ENCODE data around the gene MYO9B. TPM values are rescaled to one million over a fixed set of nuclear protein-coding genes. Genes with fewer than 3 reads are reported as not detected.
"Not testable (repeated sequence)": the region's sequence is repeated elsewhere in the genome, so short reads cannot be mapped to it uniquely, and the experiment has no call there.

The MYO9B gene
- total and polyA plus RNA-seq, 2 donors (not counting 1 experiment from before 2014, with no cell fraction given) = 32.5 to 52.5 TPM

- H3K9me3 ChIP-seq (ENCODE audit: control insufficient read depth, insufficient read depth, low read depth, low read length) = no peaks in the 10 kb centered on the region
- no peak overlapping the region for H3K27ac ChIP-seq (ENCODE audit: insufficient read depth, low read length)
- peaks cover 22% of the 10 kb centered on the region for H3K36me3 ChIP-seq (ENCODE audit: control insufficient read depth, insufficient read depth, low read length)
- H4K20me1 ChIP-seq (ENCODE audit: control insufficient read depth, extremely low read depth, insufficient read depth, low read length) = no peaks in the 10 kb centered on the region
- H3K4me3 ChIP-seq (replicated peaks in 1 of 4; ENCODE audit: control extremely low read depth in 1 of 4, insufficient read depth in 1 of 4, low read depth in 3 of 4, low read length in 4 of 4) = no peak overlapping the region
- TF ChIP-seq CTCF (conservative IDR thresholded peaks at IDR 0.05 in 1 of 2, IDR thresholded peaks at IDR 0.05 in 1 of 2; ENCODE audit: low read depth in 1 of 2, low read length in 2 of 2) (no peak), EZH2 (IDR thresholded peaks at IDR 0.05; ENCODE audit: low read length, missing control alignments) (no peak)
- H3K27me3 ChIP-seq (ENCODE audit: control insufficient read depth, insufficient read depth, low read length) = no peaks in the 10 kb centered on the region
- no peak overlapping the region for H3K4me2 ChIP-seq (ENCODE audit: extremely low read depth, insufficient read depth, low read length)
- no peak overlapping the region for H2AFZ ChIP-seq (ENCODE audit: low read length)
- DNase-seq (ENCODE audit: low read depth in 2 of 2) = no peak
- H3K79me2 ChIP-seq (ENCODE audit: control insufficient read depth, insufficient read depth, low read length) = peaks cover 73% of the 10 kb centered on the region
- H3K4me1 ChIP-seq (ENCODE audit: control insufficient read depth, extremely low read depth, insufficient read depth, low read length) = peaks cover 12% of the 10 kb centered on the region
- H3K9ac ChIP-seq (ENCODE audit: insufficient read depth, low read length) = no peak overlapping the region
These were observed 30.0 kb downstream of the MYO9B start for GRCh38 chr19:17105556-17105955.

- Histone ChIP-seq H3K36me3 (ENCODE audit: control insufficient read depth, insufficient read depth, low read length) (peaks cover 21% of the 10 kb centered on the region), H3K27ac (ENCODE audit: insufficient read depth, low read length) (peak overlapping the region; percentile 78), H3K79me2 (ENCODE audit: control insufficient read depth, insufficient read depth, low read length) (peaks cover 72% of the 10 kb centered on the region), H3K9ac (ENCODE audit: insufficient read depth, low read length) (peak overlapping the region; percentile 25), H3K4me1 (ENCODE audit: control insufficient read depth, extremely low read depth, insufficient read depth, low read length) (peaks cover 12% of the 10 kb centered on the region)
- H3K27me3 ChIP-seq (ENCODE audit: control insufficient read depth, insufficient read depth, low read length); H4K20me1 ChIP-seq (ENCODE audit: control insufficient read depth, extremely low read depth, insufficient read depth, low read length); DNase-seq (ENCODE audit: low read depth in 2 of 2); H3K4me2 ChIP-seq (ENCODE audit: extremely low read depth, insufficient read depth, low read length); H2AFZ ChIP-seq (ENCODE audit: low read length); H3K4me3 ChIP-seq (replicated peaks in 1 of 4; ENCODE audit: control extremely low read depth in 1 of 4, insufficient read depth in 1 of 4, low read depth in 3 of 4, low read length in 4 of 4); H3K9me3 ChIP-seq (ENCODE audit: control insufficient read depth, insufficient read depth, low read depth, low read length): not testable (repeated sequence)
These were observed 31.4 kb downstream of the MYO9B start for GRCh38 chr19:17106964-17107363.

GRCh38 chr19:17107546-17108452 lies 32.2 kb downstream of the MYO9B start:
- Histone ChIP-seq H3K79me2 (ENCODE audit: control insufficient read depth, insufficient read depth, low read length) (peaks cover 72% of the 10 kb centered on the region), H4K20me1 (ENCODE audit: control insufficient read depth, extremely low read depth, insufficient read depth, low read length) (no peaks in the 10 kb centered on the region), H3K27me3 (ENCODE audit: control insufficient read depth, insufficient read depth, low read length) (no peaks in the 10 kb centered on the region), H3K4me2 (ENCODE audit: extremely low read depth, insufficient read depth, low read length) (peak overlapping the region; percentile 75), H3K4me1 (ENCODE audit: control insufficient read depth, extremely low read depth, insufficient read depth, low read length) (peaks cover 12% of the 10 kb centered on the region), H3K27ac (ENCODE audit: insufficient read depth, low read length) (peak overlapping the region; percentile 78), H3K4me3 (replicated peaks in 1 of 4; ENCODE audit: control extremely low read depth in 1 of 4, insufficient read depth in 1 of 4, low read depth in 3 of 4, low read length in 4 of 4) (peak overlapping the region in 1 of 4 experiments; percentile 20), H2AFZ (ENCODE audit: low read length) (no peak overlapping the region), H3K36me3 (ENCODE audit: control insufficient read depth, insufficient read depth, low read length) (peaks cover 18% of the 10 kb centered on the region), H3K9me3 (ENCODE audit: control insufficient read depth, insufficient read depth, low read depth, low read length) (no peaks in the 10 kb centered on the region), H3K9ac (ENCODE audit: insufficient read depth, low read length) (peak overlapping the region; percentile 25)
- peak; percentile 96 to 97 for DNase-seq (ENCODE audit: low read depth in 2 of 2)
- TF ChIP-seq CTCF (conservative IDR thresholded peaks at IDR 0.05 in 1 of 2, IDR thresholded peaks at IDR 0.05 in 1 of 2; ENCODE audit: low read depth in 1 of 2, low read length in 2 of 2) (no peak), EZH2 (IDR thresholded peaks at IDR 0.05; ENCODE audit: low read length, missing control alignments) (no peak)
